H1 (cell line): Measurements from ENCODE around the gene TMEM269. TPM values are rescaled to one million over a fixed set of nuclear protein-coding genes. Genes with fewer than 3 reads are reported as not detected.

ENCODE experiments used
- CTCF ChIA-PET: fragments of 300-600 bp; sonication (Branson Sonifier 250); formaldehyde crosslinking; loops from one replicate; lab custom pipeline; 2021; ENCODE audit not compliant: partially characterized antibody; lab: Charles Lee
- POLR2A ChIA-PET: fragments of 300-600 bp; sonication (Branson Sonifier 250); formaldehyde crosslinking; loops from one replicate; lab custom pipeline; 2021; ENCODE audit warnings: inconsistent platforms; ENCODE audit not compliant: partially characterized antibody; lab: Charles Lee
- DNase-seq, 2 experiments: peaks; one replicate each; pipeline versions ENCODE4 v3.0.0 to v3.0.0-alpha.2; 2010 to 2022; ENCODE audit warnings: low spot score in 2 of 2, low read depth in 1 of 2, mixed read lengths in 1 of 2
- FAIRE-seq: peaks from 2 replicates; lab custom pipeline; 2011; peaks lifted over from hg19 to GRCh38; lab: Jason Lieb, UNC
- H2AFZ ChIP-seq: 2 replicates; pipeline ENCODE4 v1.8.1; 2012; ENCODE audit warnings: low read length, inconsistent platforms
- H2AK5ac ChIP-seq: 2 replicates; pipeline ENCODE4 v1.6.1; 2013; ENCODE audit warnings: low read depth, low read length
- H2BK120ac ChIP-seq: replicated peaks from 2 replicates; pipeline ENCODE3; 2013; ENCODE audit warnings: low read depth, low read length, inconsistent platforms
- H2BK12ac ChIP-seq: 2 replicates; pipeline ENCODE4 v1.6.1; 2013; ENCODE audit warnings: low read depth, low read length
- H2BK15ac ChIP-seq: 2 replicates; pipeline ENCODE4 v1.6.1; 2013; ENCODE audit warnings: low read length
- H2BK20ac ChIP-seq: 2 replicates; pipeline ENCODE4 v1.6.1; 2013; ENCODE audit warnings: low read length
- H2BK5ac ChIP-seq: 2 replicates; pipeline ENCODE4 v1.6.1; 2013; ENCODE audit warnings: low read depth, low read length
- H3K14ac ChIP-seq: 2 replicates; pipeline ENCODE4 v1.6.1; 2013; ENCODE audit warnings: inconsistent platforms; ENCODE audit not compliant: insufficient read length
- H3K18ac ChIP-seq: 2 replicates; pipeline ENCODE4 v1.6.1; 2013; ENCODE audit warnings: low read length; ENCODE audit errors: extremely low read depth
- H3K23ac ChIP-seq: 2 replicates; pipeline ENCODE4 v1.6.1; 2013; ENCODE audit warnings: inconsistent platforms; ENCODE audit not compliant: insufficient read length
- H3K23me2 ChIP-seq: 2 replicates; pipeline ENCODE4 v1.6.1; 2013; ENCODE audit warnings: low read depth, low read length
- H3K27ac ChIP-seq: 2 replicates; pipeline ENCODE4 v1.6.1; 2011; ENCODE audit warnings: low read depth, low read length, inconsistent platforms
- H3K27me3 ChIP-seq, 4 experiments: replicated peaks in 1 of 4; 1 replicate in 1 of 4; 2 replicates in 3 of 4; pipeline versions ENCODE4 v1.6.1 to v1.8.1; 2011 to 2013; ENCODE audit warnings: low read length in 3 of 4, mild to moderate bottlenecking in 3 of 4, inconsistent platforms in 2 of 4, mixed read lengths in 2 of 4, moderate library complexity in 1 of 4; ENCODE audit not compliant: control insufficient read depth in 3 of 4, insufficient read depth in 3 of 4; ENCODE audit errors: extremely low read depth in 1 of 4
- H3K36me3 ChIP-seq, 4 experiments: 2 replicates each; pipeline versions ENCODE4 v1.6.1 to v1.8.1; 2011 to 2013; ENCODE audit warnings: mild to moderate bottlenecking in 4 of 4, low read length in 3 of 4, moderate library complexity in 2 of 4, control low read depth in 1 of 4, inconsistent platforms in 1 of 4; ENCODE audit not compliant: insufficient read depth in 4 of 4, control insufficient read depth in 2 of 4
- H3K4ac ChIP-seq: replicated peaks from 2 replicates; pipeline ENCODE3; 2013; ENCODE audit warnings: low read length, low read depth, mixed read lengths, inconsistent platforms; ENCODE audit not compliant: insufficient read length
- H3K4me1 ChIP-seq, 4 experiments: replicated peaks in 1 of 4; 1 replicate in 1 of 4; 2 replicates in 3 of 4; pipeline versions ENCODE4 v1.6.1 to v1.8.1; 2011 to 2013; ENCODE audit warnings: low read length in 3 of 4, inconsistent platforms in 2 of 4, mixed read lengths in 1 of 4; ENCODE audit not compliant: insufficient read depth in 4 of 4, control insufficient read depth in 3 of 4
- H3K4me2 ChIP-seq, 2 experiments: 2 replicates each; pipeline versions ENCODE4 v1.6.1 to v1.8.1; 2011 to 2013; ENCODE audit warnings: low read depth in 2 of 2, low read length in 2 of 2, control low read depth in 1 of 2, inconsistent platforms in 1 of 2, mild to moderate bottlenecking in 1 of 2; ENCODE audit not compliant: insufficient read depth in 1 of 2
- H3K4me3 ChIP-seq, 4 experiments: fragments of 200-600, 300-600 bp in 1 of 4; sonication (generic), shearing (Covaris generic), sonication (Bioruptor Twin) in 1 of 4; 2 replicates each; pipeline versions ENCODE4 v1.5.1 to v1.8.1; 2011 to 2016; ENCODE audit warnings: low read length in 4 of 4, low read depth in 3 of 4, control low read depth in 2 of 4, inconsistent platforms in 2 of 4, mild to moderate bottlenecking in 2 of 4, mixed read lengths in 1 of 4, moderate library complexity in 1 of 4; ENCODE audit not compliant: insufficient read depth in 2 of 4; ENCODE audit errors: extremely low read depth in 1 of 4
- H3K56ac ChIP-seq: replicated peaks from 2 replicates; pipeline ENCODE3; 2013; ENCODE audit warnings: low read depth, mild to moderate bottlenecking, mixed read lengths, low read length, inconsistent platforms; ENCODE audit not compliant: insufficient read length
- H3K79me1 ChIP-seq: 2 replicates; pipeline ENCODE4 v1.6.1; 2013; ENCODE audit warnings: low read depth, low read length, control low read depth
- H3K79me2 ChIP-seq, 2 experiments: 2 replicates each; pipeline versions ENCODE4 v1.6.1 to v1.8.1; 2012 to 2013; ENCODE audit warnings: low read length in 2 of 2, mild to moderate bottlenecking in 2 of 2, inconsistent platforms in 1 of 2; ENCODE audit not compliant: insufficient read depth in 2 of 2, control insufficient read depth in 1 of 2
- H3K9ac ChIP-seq, 4 experiments: replicated peaks in 1 of 4; 1 replicate in 1 of 4; 2 replicates in 3 of 4; pipeline versions ENCODE4 v1.6.1 to v1.8.1; 2011 to 2013; ENCODE audit warnings: low read depth in 3 of 4, low read length in 3 of 4, control low read depth in 2 of 4, mild to moderate bottlenecking in 2 of 4, moderate library complexity in 2 of 4, inconsistent platforms in 1 of 4; ENCODE audit errors: extremely low read depth in 1 of 4
- H3K9me3 ChIP-seq, 2 experiments: 2 replicates each; pipeline versions ENCODE4 v1.6.1 to v1.8.1; 2012 to 2013; ENCODE audit warnings: mild to moderate bottlenecking in 2 of 2, moderate library complexity in 2 of 2, control low read depth in 1 of 2, inconsistent platforms in 1 of 2, low read depth in 1 of 2, low read length in 1 of 2, mixed read lengths in 1 of 2; ENCODE audit not compliant: insufficient read depth in 2 of 2
- H4K20me1 ChIP-seq, 2 experiments: replicated peaks in 1 of 2; 2 replicates each; pipeline versions ENCODE3 to v1.8.1; 2011 to 2013; ENCODE audit warnings: inconsistent platforms in 2 of 2, low read length in 2 of 2, mild to moderate bottlenecking in 1 of 2; ENCODE audit not compliant: insufficient read depth in 2 of 2, control insufficient read depth in 1 of 2
- H4K5ac ChIP-seq: 2 replicates; pipeline ENCODE4 v1.6.1; 2013; ENCODE audit warnings: low read length, low read depth, mixed read lengths, inconsistent platforms; ENCODE audit not compliant: insufficient read length
- H4K8ac ChIP-seq: 2 replicates; pipeline ENCODE4 v1.8.0; 2013; ENCODE audit warnings: mild to moderate bottlenecking, moderate library complexity, low read length, inconsistent platforms; ENCODE audit not compliant: insufficient read depth; ENCODE audit errors: extremely low read depth
- H4K91ac ChIP-seq: replicated peaks from 2 replicates; pipeline ENCODE3; 2013; ENCODE audit warnings: low read length, mixed read lengths, inconsistent platforms; ENCODE audit not compliant: insufficient read length
- ASH2L ChIP-seq: fragments of 200-600, 300-600 bp; sonication (generic); IDR thresholded peaks from one replicate; pipeline ENCODE4 v1.7.1; 2017; ENCODE audit warnings: low read length
- NRF1 ChIP-seq: IDR thresholded peaks from 2 replicates; pipeline ENCODE4 v1.6.1; 2011; ENCODE audit warnings: mild to moderate bottlenecking, low read depth, low read length, improper control_type of control experiment
- SIN3A ChIP-seq, 2 experiments: IDR thresholded peaks in 1 of 2; conservative IDR thresholded peaks in 1 of 2; 2 replicates each; pipeline ENCODE4 v1.6.1; 2011 to 2012; ENCODE audit warnings: low read length in 2 of 2, improper control_type of control experiment in 1 of 2, low read depth in 1 of 2, mild to moderate bottlenecking in 1 of 2
- WGBS, 2 experiments: shearing (Covaris generic) in 1 of 2; methylation state at CpG; one replicate each; pipeline versions ENCODE4 v1.1.6 to v1.1.7; 2013 to 2015; ENCODE audit warnings: low lambda C conversion rate in 2 of 2, mixed read lengths in 2 of 2, inconsistent platforms in 1 of 2, low coverage in 1 of 2, missing lambda C conversion rate in 1 of 2; ENCODE audit not compliant: insufficient replicate concordance in 2 of 2, insufficient coverage in 1 of 2, insufficient read length in 1 of 2; ENCODE audit errors: extremely low coverage in 1 of 2, missing lambda C conversion rate in 1 of 2; 5-methylcytosine and 5-hydroxymethylcytosine counted together
- polyA plus RNA-seq, 7 experiments: library from polyadenylated mRNA; depleted of rRNA in 3 of 7; stranded (reverse) in 5 of 7; unstranded in 2 of 7; fragments of >200 nt in 5 of 7; fragments of 200-250 nt in 2 of 7; gene quantifications; 1 replicate in 5 of 7; 2 replicates in 1 of 7; 4 replicates in 1 of 7; pipeline versions ENCODE4 v1.2.1 to v1.2.3, GENCODE V29; 2011 to 2013; ENCODE audit warnings: missing spikeins in 2 of 7, mixed read lengths in 2 of 7
- total RNA-seq: library from RNA; stranded (reverse); fragmentation: NEBNext Ultra II Directional; extraction: Animal tissue kit (Norgen Biotek cat#: 25700); gene quantifications from 2 replicates; pipeline ENCODE4 v1.2.1, GENCODE V29; 2021

Gene TMEM269
- total and polyA plus RNA-seq, 2 of the 8 experiments (the other 6 are each of a cell fraction or from before 2014, with no cell fraction given) = 0.14 to 0.35 TPM

DNA sequence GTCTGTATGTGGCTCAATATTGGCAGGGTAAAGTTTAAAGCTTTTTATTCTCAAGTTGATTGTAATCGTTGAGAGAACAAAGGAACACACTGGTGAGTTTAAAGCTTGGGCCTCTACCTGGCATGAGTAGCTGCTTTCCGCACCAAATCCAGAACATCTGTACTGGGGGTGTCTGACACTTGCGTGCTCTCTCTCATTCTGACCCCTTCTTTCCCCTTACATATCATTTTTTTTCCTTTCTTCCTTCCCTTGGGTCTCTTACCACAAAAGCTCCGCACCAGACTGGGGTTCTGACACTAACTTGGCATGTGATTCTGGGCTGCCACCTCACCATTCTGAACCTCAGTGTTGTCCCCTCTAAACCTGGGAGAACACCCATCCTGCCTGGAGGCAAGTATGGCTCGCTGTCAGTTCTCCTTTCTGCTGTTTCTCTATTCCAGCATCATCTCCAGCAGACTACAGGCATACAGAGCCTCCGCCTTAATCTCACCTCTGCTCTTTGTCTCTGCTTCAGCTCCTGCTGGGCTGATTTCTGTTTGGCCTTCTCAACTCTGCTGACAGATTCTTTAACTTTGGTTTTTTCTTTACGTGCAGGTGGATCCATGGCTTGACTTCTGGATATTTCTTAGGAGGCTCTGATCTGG lies 31.3 kb downstream of the TMEM269 start:
- no peak for FAIRE-seq
- H2AK5ac ChIP-seq = no peak overlapping the region
- POLR2A ChIA-PET = interaction anchor here (0.6 to 3.8 kb wide), 18 partner anchors 9 to 552 kb away, joined by 3 to 17 read pairs (median 4); partner anchors contain the start of genes ELOVL1 and ZNF691

More for the DNA sequence above, 31.3 kb downstream of the TMEM269 start:
- peak in 1 of 2 experiments; percentile 47 for DNase-seq
- CTCF ChIA-PET = interaction anchor here (0.8 to 1.6 kb wide), 5 partner anchors 20 to 50 kb away, joined by 3 to 7 read pairs (median 5); partner anchors contain the start of genes C1orf50, P3H1 and ZNF691
- H2AFZ ChIP-seq = no peak overlapping the region
- H3K36me3 ChIP-seq = no peaks in the 10 kb centered on the region; a peak in 1 of 8 replicates
- no peak overlapping the region for H3K23ac ChIP-seq
- no peak overlapping the region for H2BK15ac ChIP-seq
- H4K20me1 ChIP-seq = peaks cover 0 to 2% of the 10 kb centered on the region in 2 experiments
- H3K27me3 ChIP-seq = no peaks in the 10 kb centered on the region
- H3K4me1 ChIP-seq = peaks cover 3 to 10% (median 5%) of the 10 kb centered on the region in 4 experiments; a peak in 6 of 7 replicates
- H4K91ac ChIP-seq = no peak overlapping the region
- H3K18ac ChIP-seq = peak overlapping the region; percentile 48; the same call in 1 of the 2 replicates
- H4K5ac ChIP-seq = no peak overlapping the region
- H3K27ac ChIP-seq = peak overlapping the region; percentile 28; the same call in 1 of the 2 replicates
- H3K79me1 ChIP-seq = no peaks in the 10 kb centered on the region; the same call in 1 of the 2 replicates
- no peaks in the 10 kb centered on the region for H3K79me2 ChIP-seq
- 52% methylated on average over 7 of the region's 7 CpGs; no CpG with 5 or more reads in 1 of the 2 experiments for WGBS, 2 experiments
- peak overlapping the region; percentile 60 to 81 (median 69) for H3K4me3 ChIP-seq
- TF ChIP-seq SIN3A (conservative IDR thresholded peaks at IDR 0.05 in 1 of 2, IDR thresholded peaks at IDR 0.05 in 1 of 2; ENCODE audit: low read depth in 1 of 2, low read length in 2 of 2) (peak in 1 of 2 experiments; percentile 12; a peak in 1 of 4 replicates), NRF1 (no peak), ASH2L (no peak)
- TF ChIP-seq, all 59 proteins: peak for 1
- Histone ChIP-seq H2BK5ac (peak overlapping the region; percentile 36; the same call in 1 of the 2 replicates), H3K14ac (no peak overlapping the region), H3K56ac (no peak overlapping the region), H3K4me2 (peak overlapping the region; percentile 74 to 83), H3K4ac (no peak overlapping the region), H2BK120ac (no peak overlapping the region), H2BK20ac (no peak overlapping the region), H4K8ac (no peak overlapping the region), H3K9me3 (no peaks in the 10 kb centered on the region), H3K9ac (peak overlapping the region in 2 of 4 experiments; percentile 2 to 68; a peak in 2 of 7 replicates), H3K23me2 (peaks cover 6% of the 10 kb centered on the region; the same call in 1 of the 2 replicates), H2BK12ac (no peak overlapping the region)
